T-helper 2 cell treated with Interferon-gamma antibody and Interleukin-4, amounts not matched to agents 5 μg/mL and 100 μg/mL, for 36 hours (primary cell): ENCODE results near the gene PARP15.
A peak's percentile ranks its signal among the peaks of the same experiment; 100 is the strongest.

Source experiments
- DNase-seq: peaks from one replicate; pipeline ENCODE4 v3.0.0; 2021; ENCODE audit warnings: low spot score
- H3K27ac Mint-ChIP-seq: one replicate; pipeline ENCODE4 v1.8.0; 2021; ENCODE audit warnings: mild to moderate bottlenecking, mixed read lengths
- H3K27me3 Mint-ChIP-seq: one replicate; pipeline ENCODE4 v1.8.0; 2021; ENCODE audit warnings: low read depth, mixed read lengths
- H3K36me3 Mint-ChIP-seq: one replicate; pipeline ENCODE4 v1.8.0; 2021; ENCODE audit warnings: low read depth, mixed read lengths
- H3K4me1 Mint-ChIP-seq: one replicate; pipeline ENCODE4 v1.8.0; 2021; ENCODE audit warnings: low read depth, mixed read lengths
- H3K4me3 Mint-ChIP-seq: one replicate; pipeline ENCODE4 v1.8.0; 2022; ENCODE audit warnings: mild to moderate bottlenecking, moderate library complexity, mixed read lengths
- H3K9me3 Mint-ChIP-seq: one replicate; pipeline ENCODE4 v1.8.0; 2021; ENCODE audit warnings: mixed read lengths

Gene PARP15

DNA sequence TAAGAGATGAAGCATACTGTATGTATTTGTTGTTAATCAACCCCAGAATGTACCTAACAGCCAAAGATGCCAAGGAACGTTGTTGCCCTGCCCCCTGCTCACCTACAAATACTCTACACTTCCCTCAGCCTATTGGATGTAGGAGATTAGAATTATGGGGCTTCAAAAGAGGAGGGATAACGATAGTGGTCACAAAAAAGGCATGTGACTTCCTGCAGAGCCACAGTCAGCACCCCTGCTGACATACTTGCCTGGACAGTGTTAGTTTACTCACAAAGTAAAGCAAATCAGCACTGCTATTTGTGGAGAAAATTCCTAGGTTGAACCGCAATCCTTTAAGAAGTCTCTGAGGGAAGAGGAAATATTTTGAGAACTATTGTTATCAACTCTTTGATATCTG lies 37.9 kb downstream of the PARP15 start:
- H3K4me1 Mint-ChIP-seq = peaks cover 8% of the 10 kb centered on the region
- no peak overlapping the region for H3K27ac Mint-ChIP-seq
- DNase-seq = no peak
- H3K27me3 Mint-ChIP-seq = no peaks in the 10 kb centered on the region
- H3K4me3 Mint-ChIP-seq = no peak overlapping the region
- peaks cover 51% of the 10 kb centered on the region for H3K36me3 Mint-ChIP-seq
- peaks cover 9% of the 10 kb centered on the region for H3K9me3 Mint-ChIP-seq

DNA sequence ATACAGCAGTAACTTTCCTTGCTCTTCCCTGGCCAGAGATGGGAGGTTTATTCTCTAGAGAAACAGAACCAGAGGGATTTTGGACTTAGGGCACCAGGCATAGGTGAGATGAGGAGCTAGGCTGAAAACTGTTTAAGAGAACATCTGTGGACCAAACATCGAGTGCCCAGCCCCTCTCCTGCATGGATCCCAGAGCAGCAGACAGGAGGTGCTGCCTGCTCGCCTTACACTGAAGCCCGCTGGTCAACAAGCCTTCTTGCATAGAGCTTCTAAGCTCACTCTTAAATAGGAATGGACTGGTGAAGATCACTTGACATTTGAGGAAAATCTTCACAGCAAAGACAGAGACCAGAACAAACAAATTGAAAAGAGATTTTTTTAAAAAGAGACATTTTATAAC lies 41.2 kb downstream of the PARP15 start:
- DNase-seq = no peak
- Mint-ChIP-seq H3K9me3 (no peaks in the 10 kb centered on the region), H3K36me3 (peaks cover 46% of the 10 kb centered on the region), H3K4me3 (no peak overlapping the region), H3K27me3 (no peaks in the 10 kb centered on the region), H3K4me1 (peaks cover 2% of the 10 kb centered on the region), H3K27ac (no peak overlapping the region)

DNA sequence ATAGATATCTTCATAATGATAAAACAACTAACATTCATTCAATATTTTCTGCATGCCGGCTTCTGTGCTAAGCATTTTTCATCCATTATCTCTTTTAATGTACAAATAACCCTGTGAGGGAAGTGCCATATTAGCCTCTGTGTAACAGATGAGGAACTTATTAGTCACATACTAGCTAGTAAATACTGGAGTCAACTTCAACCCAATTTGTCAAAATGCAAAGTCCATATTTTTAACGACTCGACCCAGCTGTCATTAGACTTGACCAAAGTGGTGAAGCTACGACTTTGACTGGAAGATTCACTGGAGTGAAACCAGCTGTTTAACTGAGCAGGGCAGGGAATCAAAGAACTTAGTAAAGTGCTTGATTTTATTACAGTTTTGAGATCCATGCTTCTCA lies 41.6 kb downstream of the PARP15 start:
- Mint-ChIP-seq H3K9me3 (no peaks in the 10 kb centered on the region), H3K4me1 (peaks cover 2% of the 10 kb centered on the region), H3K36me3 (peaks cover 48% of the 10 kb centered on the region), H3K4me3 (no peak overlapping the region), H3K27ac (no peak overlapping the region), H3K27me3 (no peaks in the 10 kb centered on the region)
- no peak for DNase-seq

DNA sequence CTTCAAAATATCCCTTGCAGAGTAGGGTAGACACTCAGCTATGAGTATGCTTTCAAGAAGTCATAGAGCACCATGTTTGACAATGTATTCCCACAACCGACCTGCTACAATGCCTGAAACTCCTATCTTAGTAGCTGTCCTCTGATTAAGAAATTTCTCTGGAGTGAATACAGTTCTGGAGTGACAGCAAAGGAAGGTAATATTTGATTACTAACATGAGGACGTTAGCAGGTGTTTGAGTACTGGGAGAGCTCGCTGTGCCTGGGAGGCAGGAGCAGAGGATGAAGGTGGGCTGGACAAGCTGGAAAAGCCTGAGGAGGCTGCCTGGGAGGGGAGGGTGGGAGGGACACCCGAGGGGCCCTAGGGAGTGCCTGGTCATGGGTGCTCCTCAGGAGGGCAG lies 42.9 kb downstream of the PARP15 start:
- DNase-seq = no peak
- Mint-ChIP-seq H3K4me1 (no peaks in the 10 kb centered on the region), H3K36me3 (peaks cover 43% of the 10 kb centered on the region), H3K4me3 (no peak overlapping the region), H3K27ac (no peak overlapping the region), H3K9me3 (no peaks in the 10 kb centered on the region), H3K27me3 (no peaks in the 10 kb centered on the region)

DNA sequence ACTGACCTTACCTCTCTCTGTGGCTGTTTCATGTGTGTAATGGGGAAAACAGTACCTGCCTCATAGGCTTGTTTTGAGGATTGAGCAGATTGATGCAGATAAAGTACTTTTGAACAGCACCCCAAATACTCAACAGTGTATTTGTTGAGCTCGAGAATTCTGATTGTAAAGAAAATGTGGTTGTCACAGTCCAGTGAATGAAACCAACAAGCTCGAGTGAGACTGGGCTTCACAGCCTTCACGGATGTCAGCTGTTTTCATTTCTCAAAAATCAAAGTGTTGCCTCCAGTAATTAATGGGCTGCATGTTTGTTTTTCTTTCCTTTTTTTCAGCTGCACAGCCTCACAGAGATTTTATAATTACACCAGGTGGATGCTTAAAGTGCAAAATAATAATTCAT lies 43.7 kb downstream of the PARP15 start:
- Mint-ChIP-seq H3K27ac (no peak overlapping the region), H3K4me3 (no peak overlapping the region), H3K4me1 (no peaks in the 10 kb centered on the region), H3K27me3 (no peaks in the 10 kb centered on the region), H3K9me3 (no peaks in the 10 kb centered on the region), H3K36me3 (peaks cover 42% of the 10 kb centered on the region)
- no peak for DNase-seq

DNA sequence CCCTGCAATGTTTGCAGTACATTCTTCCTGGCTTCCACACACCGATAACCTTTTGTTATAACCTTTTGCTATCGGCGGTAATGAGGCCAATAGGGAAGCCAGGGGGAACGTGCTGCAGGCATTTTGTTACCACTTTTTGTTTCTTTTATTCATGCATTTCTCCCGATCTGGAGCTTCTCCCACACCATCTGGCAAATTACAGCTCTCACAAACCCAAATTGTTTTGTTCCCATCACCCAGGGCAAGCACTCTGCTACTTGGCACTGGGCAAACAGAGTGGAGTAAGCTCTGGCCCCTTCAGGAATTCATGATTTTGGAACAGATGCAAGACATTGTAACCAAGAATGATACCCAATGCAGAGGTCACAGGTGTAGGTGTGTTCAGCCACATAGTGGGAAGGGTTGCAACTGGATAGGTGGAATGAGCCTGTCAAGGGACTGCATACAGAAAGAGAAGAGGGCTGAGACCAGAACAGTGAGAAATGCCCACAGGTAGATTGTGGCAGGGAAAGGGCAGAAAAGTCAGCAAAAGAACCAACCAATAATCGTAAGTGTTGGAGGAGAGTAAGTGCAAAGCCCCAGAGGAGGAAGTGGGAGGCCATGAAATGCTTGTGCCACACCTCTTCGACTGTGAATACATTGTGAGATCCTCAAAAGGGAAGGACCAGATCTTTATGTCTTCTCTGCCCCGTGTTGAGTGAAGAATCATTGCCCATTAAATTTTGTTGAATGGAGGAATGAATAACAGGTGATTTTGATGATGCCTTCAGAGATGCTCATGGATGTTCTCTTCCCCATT lies 45.8 kb downstream of the PARP15 start:
- Mint-ChIP-seq H3K27ac (no peak overlapping the region), H3K4me3 (no peak overlapping the region), H3K27me3 (no peaks in the 10 kb centered on the region), H3K36me3 (peaks cover 44% of the 10 kb centered on the region), H3K4me1 (no peaks in the 10 kb centered on the region), H3K9me3 (no peaks in the 10 kb centered on the region)
- DNase-seq = no peak

DNA sequence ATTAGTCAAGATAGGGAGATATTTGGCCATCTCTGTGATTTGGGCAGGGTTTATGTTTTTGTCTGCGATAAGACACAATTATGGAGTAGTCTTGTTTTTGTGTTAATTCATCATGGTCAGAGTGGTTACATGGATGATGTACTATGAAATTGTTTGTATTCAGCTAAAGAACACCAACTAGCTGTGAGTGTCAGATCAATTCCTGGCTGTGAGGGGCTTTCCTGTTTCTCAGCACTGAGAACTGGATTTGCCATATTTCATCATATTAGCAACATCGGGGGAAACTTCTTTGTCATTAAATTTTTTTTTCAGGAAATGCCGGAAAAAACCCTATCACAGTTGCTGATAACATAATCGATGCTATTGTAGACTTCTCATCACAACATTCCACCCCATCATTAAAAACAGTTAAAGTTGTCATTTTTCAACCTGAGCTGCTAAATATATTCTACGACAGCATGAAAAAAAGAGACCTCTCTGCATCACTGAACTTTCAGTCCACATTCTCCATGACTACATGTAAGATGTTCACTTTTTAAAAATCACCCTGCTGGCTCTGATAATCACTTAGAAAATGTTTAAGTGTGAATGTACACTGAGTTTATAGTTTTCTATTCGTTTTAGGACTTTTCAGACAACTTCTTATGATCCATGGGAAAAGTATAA lies 49.2 kb downstream of the PARP15 start:
- H3K36me3 Mint-ChIP-seq = peaks cover 40% of the 10 kb centered on the region
- H3K4me3 Mint-ChIP-seq = no peak overlapping the region
- no peaks in the 10 kb centered on the region for H3K4me1 Mint-ChIP-seq
- H3K27me3 Mint-ChIP-seq = no peaks in the 10 kb centered on the region
- no peaks in the 10 kb centered on the region for H3K9me3 Mint-ChIP-seq
- DNase-seq = no peak
- H3K27ac Mint-ChIP-seq = no peak overlapping the region

DNA sequence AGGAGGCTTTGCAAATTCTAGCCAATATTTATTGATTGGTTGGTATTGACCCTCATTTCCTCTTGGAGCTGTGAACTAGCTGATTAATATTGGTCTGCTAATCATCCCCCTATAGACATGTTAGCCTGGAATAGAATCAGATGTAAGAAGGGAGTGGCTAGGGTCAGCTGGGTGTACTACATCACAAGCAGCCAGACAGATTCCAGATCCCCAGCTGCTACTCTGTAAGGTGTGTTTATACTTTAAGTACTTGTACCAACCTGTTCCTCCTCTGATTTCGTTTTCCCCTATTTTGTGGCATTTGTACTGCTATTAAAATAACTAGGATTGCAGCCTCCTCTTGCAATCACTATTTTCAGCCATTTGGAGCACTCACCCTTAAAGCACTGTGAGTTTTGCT lies 49.9 kb downstream of the PARP15 start:
- H3K27me3 Mint-ChIP-seq = no peaks in the 10 kb centered on the region
- no peaks in the 10 kb centered on the region for H3K9me3 Mint-ChIP-seq
- no peaks in the 10 kb centered on the region for H3K4me1 Mint-ChIP-seq
- H3K36me3 Mint-ChIP-seq = peaks cover 33% of the 10 kb centered on the region
- DNase-seq = no peak
- H3K27ac Mint-ChIP-seq = no peak overlapping the region
- H3K4me3 Mint-ChIP-seq = no peak overlapping the region

DNA sequence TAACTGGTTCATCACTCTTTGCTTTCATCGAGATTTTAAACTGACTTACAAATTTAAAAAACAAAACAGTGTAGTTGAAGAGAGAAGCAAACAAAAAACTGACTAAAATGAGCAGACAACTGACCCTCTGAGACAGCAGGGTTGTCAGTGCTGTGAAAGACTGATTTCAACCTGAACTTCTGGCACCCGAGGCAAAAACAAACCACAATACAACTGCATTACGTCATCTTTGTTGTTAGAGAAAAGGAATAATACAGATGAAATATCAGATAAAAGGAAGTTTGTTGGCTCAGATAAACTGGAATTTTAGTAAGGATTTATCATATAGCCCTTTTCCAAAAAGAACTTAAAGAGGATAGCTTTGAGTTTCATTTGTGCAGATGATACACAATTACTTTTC lies 51.1 kb downstream of the PARP15 start:
- Mint-ChIP-seq H3K27ac (no peak overlapping the region), H3K9me3 (no peaks in the 10 kb centered on the region), H3K4me3 (no peak overlapping the region), H3K36me3 (peaks cover 25% of the 10 kb centered on the region), H3K4me1 (no peaks in the 10 kb centered on the region), H3K27me3 (no peaks in the 10 kb centered on the region)
- no peak for DNase-seq

DNA sequence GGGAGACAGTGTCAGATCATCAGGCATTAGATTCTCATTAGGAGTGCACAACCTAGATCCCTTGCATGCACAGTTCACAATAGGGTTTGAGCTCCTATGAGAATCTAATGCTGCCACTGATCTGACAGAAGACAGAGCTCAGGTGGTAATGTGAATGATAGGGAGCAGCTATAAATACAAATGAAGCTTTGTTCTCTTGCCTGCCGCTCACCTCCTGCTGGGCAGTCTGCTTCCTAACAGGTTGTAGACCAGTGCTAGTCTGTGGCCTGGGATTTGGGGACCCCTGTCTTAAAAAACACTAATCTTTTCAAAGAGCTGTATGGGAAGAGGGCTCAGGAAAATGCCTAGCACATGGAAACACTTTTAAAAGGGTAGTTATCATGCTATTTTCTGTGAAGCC lies 52.3 kb downstream of the PARP15 start:
- Mint-ChIP-seq H3K27me3 (no peaks in the 10 kb centered on the region), H3K27ac (no peak overlapping the region), H3K9me3 (no peaks in the 10 kb centered on the region), H3K4me1 (no peaks in the 10 kb centered on the region), H3K4me3 (no peak overlapping the region), H3K36me3 (peaks cover 31% of the 10 kb centered on the region)
- no peak for DNase-seq

DNA sequence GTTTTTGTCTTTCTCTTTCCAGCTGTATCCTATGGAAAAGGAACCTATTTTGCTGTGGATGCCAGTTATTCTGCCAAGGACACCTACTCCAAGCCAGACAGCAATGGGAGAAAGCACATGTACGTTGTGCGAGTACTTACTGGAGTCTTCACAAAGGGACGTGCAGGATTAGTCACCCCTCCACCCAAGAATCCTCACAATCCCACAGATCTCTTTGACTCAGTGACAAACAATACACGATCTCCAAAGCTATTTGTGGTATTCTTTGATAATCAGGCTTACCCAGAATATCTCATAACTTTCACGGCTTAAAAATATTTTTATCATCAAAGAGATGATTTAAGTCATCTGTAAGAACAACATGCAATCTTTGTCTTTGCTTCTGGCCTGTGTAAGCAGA lies 58.3 kb downstream of the PARP15 start:
- Mint-ChIP-seq H3K4me1 (no peaks in the 10 kb centered on the region), H3K36me3 (peaks cover 35% of the 10 kb centered on the region), H3K9me3 (no peaks in the 10 kb centered on the region), H3K27ac (no peak overlapping the region), H3K4me3 (no peak overlapping the region), H3K27me3 (no peaks in the 10 kb centered on the region)
- DNase-seq = no peak

DNA sequence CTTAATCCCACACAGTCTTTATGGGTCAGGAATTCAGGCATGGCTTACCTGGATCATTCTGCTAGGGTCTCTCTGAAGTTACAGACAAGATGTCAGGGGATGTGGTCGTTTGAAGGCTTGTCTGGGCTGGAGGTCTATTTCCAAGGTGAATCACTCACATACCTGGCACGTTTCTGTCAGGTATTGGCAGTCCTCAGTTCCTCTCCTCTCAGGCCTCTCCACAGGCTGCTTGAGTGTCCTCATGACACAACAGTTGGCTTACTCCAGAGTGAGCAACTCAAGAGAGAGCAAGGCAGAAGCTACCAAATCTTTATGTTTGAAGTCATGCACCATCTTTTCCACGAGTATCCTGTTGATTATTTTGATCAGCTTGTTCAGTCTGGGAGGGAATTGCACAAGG lies 59.2 kb downstream of the PARP15 start:
- Mint-ChIP-seq H3K4me1 (peaks cover 2% of the 10 kb centered on the region), H3K9me3 (no peaks in the 10 kb centered on the region), H3K27ac (no peak overlapping the region), H3K4me3 (no peak overlapping the region), H3K36me3 (peaks cover 39% of the 10 kb centered on the region), H3K27me3 (no peaks in the 10 kb centered on the region)
- DNase-seq = no peak

DNA sequence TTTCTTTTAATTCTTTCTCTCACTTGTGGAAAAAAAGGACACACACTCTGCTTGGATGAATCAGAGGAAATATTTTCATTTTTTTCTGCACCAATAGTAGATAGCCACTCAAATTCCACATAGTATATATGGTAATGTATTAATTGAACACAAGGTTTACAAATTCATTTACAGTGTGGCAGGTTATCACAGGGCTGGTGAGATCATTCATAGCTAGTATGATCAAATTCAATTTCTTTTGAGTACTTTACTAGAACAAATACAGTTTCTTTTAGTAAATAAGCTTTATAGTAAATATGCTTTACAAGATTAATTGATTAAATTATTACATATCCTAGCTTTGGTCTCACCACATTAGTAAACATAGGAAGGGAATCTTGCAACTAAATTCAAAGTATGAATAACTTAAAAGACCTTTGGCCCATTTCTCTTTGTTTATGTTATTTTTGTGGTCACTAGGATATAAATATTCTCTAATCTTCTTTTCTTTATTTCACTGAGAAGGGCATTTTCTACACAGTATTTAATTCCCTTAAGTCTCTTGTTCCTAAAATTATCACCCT lies 63.1 kb downstream of the PARP15 start:
- H3K27me3 Mint-ChIP-seq = no peaks in the 10 kb centered on the region
- no peak overlapping the region for H3K27ac Mint-ChIP-seq
- H3K4me3 Mint-ChIP-seq = no peak overlapping the region
- DNase-seq = no peak
- peaks cover 23% of the 10 kb centered on the region for H3K36me3 Mint-ChIP-seq
- H3K9me3 Mint-ChIP-seq = no peaks in the 10 kb centered on the region
- H3K4me1 Mint-ChIP-seq = peaks cover 26% of the 10 kb centered on the region

DNA sequence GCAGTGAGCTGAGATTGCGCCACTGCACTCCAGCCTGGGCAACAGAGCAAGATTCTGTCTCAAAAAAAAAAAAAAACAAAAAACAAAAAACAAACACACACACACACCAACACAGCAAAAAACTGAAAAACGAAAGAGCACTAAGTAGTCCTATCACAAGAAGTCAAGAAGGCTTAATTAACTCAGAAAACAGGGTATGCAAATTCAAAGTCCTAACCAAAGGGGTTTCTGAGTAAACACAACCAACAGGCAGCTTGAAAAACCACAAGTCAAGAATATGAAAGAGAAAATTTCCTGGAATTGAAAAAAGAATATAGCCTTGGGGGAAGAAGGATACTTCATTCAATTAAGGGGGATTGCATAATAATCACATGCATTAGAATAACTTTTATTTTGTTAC lies 65.5 kb downstream of the PARP15 start:
- no peak for DNase-seq
- peaks cover 38% of the 10 kb centered on the region for H3K4me1 Mint-ChIP-seq
- peaks cover 15% of the 10 kb centered on the region for H3K27me3 Mint-ChIP-seq
- H3K36me3 Mint-ChIP-seq = peaks cover 10% of the 10 kb centered on the region
- H3K9me3 Mint-ChIP-seq = no peaks in the 10 kb centered on the region
- peak overlapping the region; percentile 70 for H3K27ac Mint-ChIP-seq
- H3K4me3 Mint-ChIP-seq = peak overlapping the region; percentile 49
